Liver (tissue), 9 donors: ENCODE results near the gene SEMA4C. TPM values are rescaled to one million over a fixed set of nuclear protein-coding genes. Genes with fewer than 3 reads are reported as not detected.

Experiments used
- DNase-seq: peaks from one replicate; pipeline ENCODE4 v3.0.0-alpha.2; 2017; ENCODE audit warnings: low spot score
- H3K27ac ChIP-seq, 2 donors: one replicate each; pipeline ENCODE4 v1.7.0; 2013; ENCODE audit warnings: inconsistent platforms in 2 of 2, low read length in 2 of 2, control low read depth in 1 of 2, low read depth in 1 of 2, mild to moderate bottlenecking in 1 of 2
- H3K27me3 ChIP-seq, 4 donors: one replicate each; pipeline versions ENCODE4 v1.6.1 to v1.7.0; 2013; ENCODE audit warnings: low read length in 3 of 4, inconsistent platforms in 1 of 4, mild to moderate bottlenecking in 1 of 4, moderate library complexity in 1 of 4; ENCODE audit not compliant: control insufficient read depth in 4 of 4, insufficient read depth in 4 of 4
- H3K36me3 ChIP-seq, 4 donors: one replicate each; pipeline versions ENCODE4 v1.6.1 to v1.7.0; 2013; ENCODE audit warnings: low read length in 3 of 4, mild to moderate bottlenecking in 3 of 4, low read depth in 1 of 4, moderate library complexity in 1 of 4; ENCODE audit not compliant: control insufficient read depth in 4 of 4, insufficient read depth in 3 of 4
- H3K4me1 ChIP-seq, 4 donors: one replicate each; pipeline versions ENCODE4 v1.6.1 to v1.7.0; 2013; ENCODE audit warnings: low read length in 3 of 4, mild to moderate bottlenecking in 3 of 4, moderate library complexity in 1 of 4; ENCODE audit not compliant: control insufficient read depth in 4 of 4, insufficient read depth in 4 of 4
- H3K4me3 ChIP-seq, 3 donors: one replicate each; pipeline versions ENCODE4 v1.6.1 to v1.7.0; 2013; ENCODE audit warnings: low read length in 3 of 3, control low read depth in 1 of 3, low read depth in 1 of 3, mild to moderate bottlenecking in 1 of 3
- H3K9ac ChIP-seq, 2 donors: one replicate each; pipeline ENCODE4 v1.7.0; 2013; ENCODE audit warnings: low read length in 2 of 2, mild to moderate bottlenecking in 2 of 2, moderate library complexity in 2 of 2, control low read depth in 1 of 2, low read depth in 1 of 2
- H3K9me3 ChIP-seq, 4 donors: one replicate each; pipeline versions ENCODE4 v1.6.1 to v1.7.0; 2013; ENCODE audit warnings: low read length in 3 of 4; ENCODE audit not compliant: control insufficient read depth in 4 of 4
- EGR1 ChIP-seq, 2 donors: IDR thresholded peaks; 2 replicates each; pipeline ENCODE4 v1.6.1; 2016 to 2018; ENCODE audit warnings: antibody characterized with exemption in 2 of 2, low read depth in 2 of 2
- FOXA1 ChIP-seq: IDR thresholded peaks from 2 replicates; pipeline ENCODE4 v1.6.1; 2016; ENCODE audit warnings: antibody characterized with exemption
- FOXA2 ChIP-seq: IDR thresholded peaks from 2 replicates; pipeline ENCODE4 v1.6.1; 2016; ENCODE audit warnings: antibody characterized with exemption
- GABPA ChIP-seq, 2 donors: IDR thresholded peaks in 1 of 2; conservative IDR thresholded peaks in 1 of 2; 2 replicates each; pipeline ENCODE4 v1.6.1; 2016; ENCODE audit warnings: antibody characterized with exemption in 2 of 2, mild to moderate bottlenecking in 1 of 2, moderate library complexity in 1 of 2
- HNF4A ChIP-seq, 2 donors: conservative IDR thresholded peaks; 2 replicates each; pipeline ENCODE4 v1.6.1; 2016; ENCODE audit warnings: antibody characterized with exemption in 2 of 2, mild to moderate bottlenecking in 2 of 2
- HNF4G ChIP-seq: IDR thresholded peaks from 2 replicates; pipeline ENCODE4 v1.6.1; 2016; ENCODE audit warnings: antibody characterized with exemption
- JUND ChIP-seq, 2 donors: IDR thresholded peaks; 2 replicates each; pipeline ENCODE4 v1.6.1; 2016; ENCODE audit warnings: antibody characterized with exemption in 2 of 2
- NR2F2 ChIP-seq: IDR thresholded peaks from 2 replicates; pipeline ENCODE4 v1.6.1; 2016; ENCODE audit warnings: antibody characterized with exemption
- RAD21 ChIP-seq, 2 donors: IDR thresholded peaks; 2 replicates each; pipeline ENCODE4 v1.6.1; 2016; ENCODE audit warnings: antibody characterized with exemption in 2 of 2, mild to moderate bottlenecking in 2 of 2
- REST ChIP-seq: IDR thresholded peaks from 2 replicates; pipeline ENCODE4 v1.6.1; 2016; ENCODE audit warnings: antibody characterized with exemption, mild to moderate bottlenecking
- RXRA ChIP-seq, 2 donors: IDR thresholded peaks; 2 replicates each; pipeline ENCODE4 v1.6.1; 2017 to 2018; ENCODE audit warnings: antibody characterized with exemption in 2 of 2, mild to moderate bottlenecking in 1 of 2
- SP1 ChIP-seq: IDR thresholded peaks from 2 replicates; pipeline ENCODE4 v1.6.1; 2018; ENCODE audit warnings: antibody characterized with exemption, mild to moderate bottlenecking
- TAF1 ChIP-seq: conservative IDR thresholded peaks from 2 replicates; pipeline ENCODE4 v1.6.1; 2016; ENCODE audit warnings: antibody characterized with exemption, mild to moderate bottlenecking
- YY1 ChIP-seq: IDR thresholded peaks from 2 replicates; pipeline ENCODE4 v1.6.1; 2016; ENCODE audit warnings: antibody characterized with exemption, mild to moderate bottlenecking
- ZBTB33 ChIP-seq: IDR thresholded peaks from 2 replicates; pipeline ENCODE4 v1.6.1; 2016; ENCODE audit warnings: antibody characterized with exemption
- WGBS: extraction: QIAGEN DNeasy Blood & Tissue Kit; methylation state at CpG from one replicate; pipeline ENCODE4 v1.1.7; 2013; 5-methylcytosine and 5-hydroxymethylcytosine counted together
- polyA plus RNA-seq, 2 donors: library from polyadenylated mRNA; stranded (reverse) in 1 of 2; unstranded in 1 of 2; fragments of 200-250 nt in 1 of 2; fragments of >200 nt in 1 of 2; fragmentation: Nextera tagmentation in 1 of 2; extraction: Ambion mirVana in 1 of 2; gene quantifications; one replicate each; pipeline versions ENCODE4 v1.2.1 to v1.2.3, GENCODE V29; 2013 to 2015
- total RNA-seq, 2 donors: library from RNA; depleted of rRNA; stranded (reverse); fragments of >200 nt; gene quantifications; one replicate each; pipeline ENCODE4 v1.2.3, GENCODE V29; 2014
- TF ChIP-seq, protein P1 (sequence below): fragments of 150-350 bp; IDR thresholded peaks from 2 replicates; pipeline ENCODE4 v1.5.1; 2017; ENCODE audit warnings: improper control_type of control experiment, low read depth, low read length; ENCODE audit not compliant: missing input control
- TF ChIP-seq, protein P2 (sequence below): IDR thresholded peaks from 2 replicates; pipeline ENCODE4 v1.6.1; 2016; ENCODE audit warnings: antibody characterized with exemption
- TF ChIP-seq, protein P3 (sequence below): IDR thresholded peaks from 2 replicates; pipeline ENCODE4 v1.6.1; 2016; ENCODE audit warnings: antibody characterized with exemption
- donor health status: healthy.
- donor health status: healthy.
- donor health status: healthy.
- donor health status: healthy.
- donor health status: healthy.

The SEMA4C gene
- total and polyA plus RNA-seq, 4 donors = 3.7 to 23.2 (median 13.2) TPM

DNA sequence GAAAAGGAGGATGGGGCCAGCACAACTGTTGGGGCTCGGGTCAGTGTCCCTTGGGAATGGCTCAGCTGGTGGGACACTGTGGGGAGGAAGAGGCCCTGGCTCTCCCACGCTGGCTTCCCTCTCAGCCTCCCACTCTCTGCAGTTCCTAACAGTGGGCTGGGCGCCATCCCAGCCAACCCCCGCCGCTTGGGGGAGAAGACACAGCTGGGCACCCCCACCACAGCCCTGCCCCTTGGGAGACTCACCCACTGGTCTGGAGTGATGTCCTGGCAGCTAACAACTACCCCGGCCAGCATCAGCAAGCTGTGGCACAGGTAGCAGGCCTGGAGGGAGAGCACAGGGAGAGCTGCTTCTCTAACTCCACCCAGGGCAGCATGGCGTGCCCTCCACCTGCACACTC is 8.3 kb upstream of the SEMA4C start:
- WGBS = 94% methylated on average over 7 of the region's 7 CpGs
- Histone ChIP-seq H3K4me1 (peaks cover 0 to 7% (median 2%) of the 10 kb centered on the region in 4 donors), H3K36me3 (no peaks in the 10 kb centered on the region), H3K9ac (no peak overlapping the region), H3K9me3 (no peaks in the 10 kb centered on the region), H3K27me3 (no peaks in the 10 kb centered on the region), H3K27ac (no peak overlapping the region), H3K4me3 (no peak overlapping the region)
- no peak for DNase-seq
- TF ChIP-seq NR2F2 = no peak
- no peak for TF ChIP-seq GABPA (IDR thresholded peaks at IDR 0.05 in 1 of 2, conservative IDR thresholded peaks at IDR 0.05 in 1 of 2)
- no peak for TF ChIP-seq RAD21 (IDR thresholded peaks at IDR 0.05)
- TF ChIP-seq TAF1 = no peak
- TF ChIP-seq, protein P1, sequence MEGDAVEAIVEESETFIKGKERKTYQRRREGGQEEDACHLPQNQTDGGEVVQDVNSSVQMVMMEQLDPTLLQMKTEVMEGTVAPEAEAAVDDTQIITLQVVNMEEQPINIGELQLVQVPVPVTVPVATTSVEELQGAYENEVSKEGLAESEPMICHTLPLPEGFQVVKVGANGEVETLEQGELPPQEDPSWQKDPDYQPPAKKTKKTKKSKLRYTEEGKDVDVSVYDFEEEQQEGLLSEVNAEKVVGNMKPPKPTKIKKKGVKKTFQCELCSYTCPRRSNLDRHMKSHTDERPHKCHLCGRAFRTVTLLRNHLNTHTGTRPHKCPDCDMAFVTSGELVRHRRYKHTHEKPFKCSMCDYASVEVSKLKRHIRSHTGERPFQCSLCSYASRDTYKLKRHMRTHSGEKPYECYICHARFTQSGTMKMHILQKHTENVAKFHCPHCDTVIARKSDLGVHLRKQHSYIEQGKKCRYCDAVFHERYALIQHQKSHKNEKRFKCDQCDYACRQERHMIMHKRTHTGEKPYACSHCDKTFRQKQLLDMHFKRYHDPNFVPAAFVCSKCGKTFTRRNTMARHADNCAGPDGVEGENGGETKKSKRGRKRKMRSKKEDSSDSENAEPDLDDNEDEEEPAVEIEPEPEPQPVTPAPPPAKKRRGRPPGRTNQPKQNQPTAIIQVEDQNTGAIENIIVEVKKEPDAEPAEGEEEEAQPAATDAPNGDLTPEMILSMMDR = no peak
- no peak for TF ChIP-seq JUND (IDR thresholded peaks at IDR 0.05)
- TF ChIP-seq, protein P2, sequence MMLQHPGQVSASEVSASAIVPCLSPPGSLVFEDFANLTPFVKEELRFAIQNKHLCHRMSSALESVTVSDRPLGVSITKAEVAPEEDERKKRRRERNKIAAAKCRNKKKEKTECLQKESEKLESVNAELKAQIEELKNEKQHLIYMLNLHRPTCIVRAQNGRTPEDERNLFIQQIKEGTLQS = no peak
- no peak for TF ChIP-seq HNF4A (conservative IDR thresholded peaks at IDR 0.05)
- no peak for TF ChIP-seq SP1
- TF ChIP-seq REST = no peak
- TF ChIP-seq YY1 = no peak
- TF ChIP-seq RXRA (IDR thresholded peaks at IDR 0.05) = no peak
- no peak for TF ChIP-seq HNF4G
- TF ChIP-seq, protein P3, sequence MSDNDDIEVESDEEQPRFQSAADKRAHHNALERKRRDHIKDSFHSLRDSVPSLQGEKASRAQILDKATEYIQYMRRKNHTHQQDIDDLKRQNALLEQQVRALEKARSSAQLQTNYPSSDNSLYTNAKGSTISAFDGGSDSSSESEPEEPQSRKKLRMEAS = no peak
- TF ChIP-seq FOXA1 = no peak
- TF ChIP-seq EGR1 (IDR thresholded peaks at IDR 0.05; ENCODE audit: low read depth in 2 of 2) = no peak
- TF ChIP-seq ZBTB33 = no peak
- TF ChIP-seq FOXA2 = no peak
